Nephron progenitor cell (in vitro differentiated cells): ENCODE results near the gene ADCY10.

ENCODE experiments used
- DNase-seq: peaks from one replicate; pipeline ENCODE4 v3.0.0; 2021
- H3K27ac Mint-ChIP-seq: 2 replicates; pipeline ENCODE4 v1.8.0; 2021; ENCODE audit warnings: mild to moderate bottlenecking, moderate library complexity, mixed read lengths
- H3K27me3 Mint-ChIP-seq: 2 replicates; pipeline ENCODE4 v1.8.0; 2021; ENCODE audit warnings: mild to moderate bottlenecking, low read depth, mixed read lengths; ENCODE audit not compliant: poor library complexity
- H3K36me3 Mint-ChIP-seq: 2 replicates; pipeline ENCODE4 v1.8.0; 2021; ENCODE audit warnings: low read depth, mixed read lengths
- H3K4me1 Mint-ChIP-seq: 2 replicates; pipeline ENCODE4 v1.8.0; 2021; ENCODE audit warnings: mixed read lengths
- H3K4me3 Mint-ChIP-seq: 2 replicates; pipeline ENCODE4 v1.8.0; 2021; ENCODE audit warnings: mild to moderate bottlenecking, moderate library complexity, mixed read lengths
- H3K9me3 Mint-ChIP-seq: 2 replicates; pipeline ENCODE4 v1.8.0; 2021; ENCODE audit warnings: mild to moderate bottlenecking, moderate library complexity, mixed read lengths
- CTCF ChIP-seq: fragments of 200-600 bp; sonication (generic); IDR thresholded peaks from 2 replicates; pipeline ENCODE4 v1.5.0; 2021; ENCODE audit warnings: antibody characterized with exemption

Gene ADCY10

DNA sequence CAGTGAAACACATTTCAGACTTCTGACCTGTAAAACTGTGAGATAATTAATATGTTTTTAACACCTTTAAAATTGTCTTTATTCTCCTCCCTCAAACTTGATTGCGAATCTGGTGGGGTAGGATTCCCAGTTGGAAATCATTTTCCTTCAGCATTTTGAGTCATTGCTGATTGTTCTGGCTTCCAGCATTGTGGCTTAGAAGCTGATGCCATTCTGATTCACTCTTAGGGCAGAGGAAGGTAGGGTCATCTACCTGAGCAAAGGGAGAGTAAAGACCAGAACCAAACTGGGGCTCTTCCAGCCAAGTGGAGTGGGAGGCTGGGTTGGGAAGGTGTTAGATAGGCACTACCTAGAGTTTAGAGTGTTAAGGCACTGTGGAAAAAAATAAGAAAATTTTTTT lies 131.0 kb downstream of the ADCY10 start:
- Mint-ChIP-seq H3K27ac (no peak overlapping the region), H3K27me3 (no peaks in the 10 kb centered on the region)
- DNase-seq, result no peak

GRCh38 chr1:167781558-167781957 lies 132.4 kb downstream of the ADCY10 start:
- TF ChIP-seq CTCF, result no peak
- H3K9me3 Mint-ChIP-seq, result peaks cover 40% of the 10 kb centered on the region
- H3K27ac Mint-ChIP-seq, result no peak overlapping the region
- DNase-seq, result no peak
- H3K4me1 Mint-ChIP-seq, result no peaks in the 10 kb centered on the region
- no peak overlapping the region for H3K4me3 Mint-ChIP-seq
- H3K27me3 Mint-ChIP-seq, result no peaks in the 10 kb centered on the region
- peaks cover 95% of the 10 kb centered on the region for H3K36me3 Mint-ChIP-seq

More for the DNA sequence above, 131.0 kb downstream of the ADCY10 start:
- peaks cover 35% of the 10 kb centered on the region for H3K9me3 Mint-ChIP-seq
- H3K4me1 Mint-ChIP-seq, result no peaks in the 10 kb centered on the region
- peaks cover 95% of the 10 kb centered on the region for H3K36me3 Mint-ChIP-seq
- H3K4me3 Mint-ChIP-seq, result no peak overlapping the region
- no peak for TF ChIP-seq CTCF

DNA sequence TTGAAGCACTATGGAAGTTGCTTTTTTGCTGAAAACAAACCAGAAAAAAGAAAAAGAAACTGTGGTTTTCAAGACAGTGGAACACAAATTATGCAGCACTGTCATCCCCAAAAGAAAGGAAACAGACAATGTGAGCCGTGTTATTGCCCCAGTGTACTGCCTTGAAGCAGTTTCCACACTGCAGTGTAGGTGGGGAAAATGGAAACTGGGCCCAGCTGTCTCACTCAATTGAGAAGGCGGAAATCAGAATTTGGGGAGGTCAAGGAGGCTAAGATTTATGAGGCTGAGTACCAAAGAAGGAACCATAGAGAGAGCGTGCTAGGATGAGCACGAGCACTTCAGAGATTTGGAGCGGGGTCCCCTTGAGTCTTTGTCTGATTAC lies 136.7 kb downstream of the ADCY10 start:
- H3K36me3 Mint-ChIP-seq, result peaks cover 98% of the 10 kb centered on the region
- no peaks in the 10 kb centered on the region for H3K27me3 Mint-ChIP-seq
- no peak for TF ChIP-seq CTCF
- no peak overlapping the region for H3K27ac Mint-ChIP-seq
- no peaks in the 10 kb centered on the region for H3K4me1 Mint-ChIP-seq
- peaks cover 40% of the 10 kb centered on the region for H3K9me3 Mint-ChIP-seq
- no peak for DNase-seq
- no peak overlapping the region for H3K4me3 Mint-ChIP-seq

- Mint-ChIP-seq H3K27me3 (no peaks in the 10 kb centered on the region), H3K27ac (no peak overlapping the region), H3K36me3 (peaks cover 98% of the 10 kb centered on the region), H3K9me3 (peaks cover 37% of the 10 kb centered on the region), H3K4me1 (no peaks in the 10 kb centered on the region), H3K4me3 (no peak overlapping the region)
- TF ChIP-seq CTCF, result no peak
- no peak for DNase-seq
Observed at GRCh38 chr1:167776616-167777268, 137.2 kb downstream of the ADCY10 start.

DNA sequence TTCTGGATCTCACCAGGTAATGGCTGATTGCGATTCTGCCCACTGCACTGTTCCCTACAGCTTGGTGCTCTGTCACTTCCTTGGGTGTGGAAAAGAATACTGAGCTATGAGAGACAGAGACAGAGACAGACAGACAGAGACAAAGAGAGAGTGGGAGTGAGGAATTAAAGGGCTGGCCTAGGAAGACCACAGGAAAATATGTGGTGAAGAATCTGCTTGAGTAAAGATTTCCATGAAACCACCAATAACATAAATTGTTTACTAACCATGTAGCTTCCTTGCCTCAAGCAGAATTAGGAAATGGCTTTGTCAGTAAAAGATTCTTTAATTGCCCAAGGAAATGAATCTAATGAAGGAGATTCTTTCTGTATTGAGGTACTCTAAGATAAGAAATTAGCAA lies 137.8 kb downstream of the ADCY10 start:
- Mint-ChIP-seq H3K27me3 (no peaks in the 10 kb centered on the region), H3K4me1 (no peaks in the 10 kb centered on the region), H3K36me3 (peaks cover 98% of the 10 kb centered on the region), H3K9me3 (peaks cover 33% of the 10 kb centered on the region), H3K27ac (no peak overlapping the region), H3K4me3 (no peak overlapping the region)
- TF ChIP-seq CTCF, result no peak
- no peak for DNase-seq

DNA sequence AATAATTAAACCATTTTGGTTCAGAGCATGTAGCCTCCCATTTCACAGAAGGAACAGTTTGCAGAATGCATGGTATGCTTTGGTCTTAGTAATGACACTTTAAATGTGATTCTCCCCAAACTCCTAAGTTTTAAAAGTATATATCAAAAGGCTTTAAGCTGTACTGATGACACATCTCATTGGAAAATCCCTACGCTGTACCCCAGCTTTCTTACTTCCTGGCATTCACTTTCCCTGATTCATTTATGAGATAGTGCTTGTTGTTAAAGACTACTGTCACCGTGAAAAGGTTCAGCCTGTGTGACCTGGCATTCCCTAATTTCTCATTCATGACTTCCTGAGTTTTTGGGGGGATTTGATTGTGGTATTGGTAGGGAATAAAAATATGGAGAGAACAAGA lies 138.8 kb downstream of the ADCY10 start:
- no peak for DNase-seq
- Mint-ChIP-seq H3K9me3 (peaks cover 31% of the 10 kb centered on the region), H3K4me1 (no peaks in the 10 kb centered on the region), H3K36me3 (peaks cover 98% of the 10 kb centered on the region), H3K4me3 (no peak overlapping the region), H3K27me3 (no peaks in the 10 kb centered on the region), H3K27ac (no peak overlapping the region)
- TF ChIP-seq CTCF, result no peak
